SK-N-SH (cell line): ENCODE results near the gene ASIC2. TPM values are rescaled to one million over a fixed set of nuclear protein-coding genes. Genes with fewer than 3 reads are reported as not detected.
"Not testable (repeated sequence)": the region's sequence is repeated elsewhere in the genome, so short reads cannot be mapped to it uniquely, and the experiment has no call there.

Experiments
- CTCF ChIA-PET: fragments of 300-600, 350-600 bp; formaldehyde crosslinking; extraction: SDS; loops from one replicate; lab custom pipeline; 2021; lab: Yijun Ruan, JAX
- POLR2A ChIA-PET: fragments of 350-600 bp; sonication (Branson Sonifier 250); formaldehyde crosslinking; extraction: SDS; loops from one replicate; lab custom pipeline; 2020; ENCODE audit warnings: antibody characterized with exemption, inconsistent platforms; lab: Yijun Ruan, JAX
- DNase-seq: peaks from one replicate; pipeline ENCODE4 v3.0.0; 2012
- H2AFZ ChIP-seq: fragments of 200-600 bp; sonication (generic); 2 replicates; pipeline ENCODE4 v1.8.1; 2016; ENCODE audit warnings: antibody characterized with exemption, mild to moderate bottlenecking, low read depth
- H3F3A ChIP-seq: fragments of 200-600 bp; sonication (generic); replicated peaks from 2 replicates; pipeline ENCODE3; 2016; ENCODE audit warnings: antibody characterized with exemption, mild to moderate bottlenecking; ENCODE audit not compliant: insufficient read depth
- H3K27ac ChIP-seq, 2 experiments: fragments of 200-500 bp in 1 of 2; fragments of 200-600 bp in 1 of 2; sonication (Bioruptor generic) in 1 of 2; sonication (generic), shearing (Covaris generic) in 1 of 2; 2 replicates each; pipeline versions ENCODE4 v1.5.1 to v1.6.1; 2014 to 2016; ENCODE audit warnings: low read depth in 2 of 2, inconsistent platforms in 1 of 2, low read length in 1 of 2, mild to moderate bottlenecking in 1 of 2, mixed read lengths in 1 of 2
- H3K27me3 ChIP-seq: fragments of 200-600 bp; sonication (generic), shearing (Covaris generic); 2 replicates; pipeline ENCODE4 v1.6.1; 2016; ENCODE audit warnings: mixed run types; ENCODE audit not compliant: insufficient read depth
- H3K36me3 ChIP-seq, 2 experiments: fragments of 200-500 bp in 1 of 2; fragments of 200-600 bp in 1 of 2; sonication (Bioruptor generic) in 1 of 2; sonication (generic) in 1 of 2; replicated peaks in 1 of 2; 2 replicates each; pipeline versions ENCODE3 to v1.5.1; 2014 to 2016; ENCODE audit warnings: low read length in 1 of 2, mild to moderate bottlenecking in 1 of 2; ENCODE audit not compliant: insufficient read depth in 2 of 2, control insufficient read depth in 1 of 2
- H3K4me1 ChIP-seq, 2 experiments: fragments of 200-500 bp in 1 of 2; fragments of 200-600 bp in 1 of 2; sonication (Bioruptor generic) in 1 of 2; sonication (generic), shearing (Covaris generic) in 1 of 2; 2 replicates each; pipeline versions ENCODE4 v1.5.1 to v1.6.1; 2014 to 2016; ENCODE audit warnings: low read depth in 1 of 2, low read length in 1 of 2, mixed run types in 1 of 2; ENCODE audit not compliant: insufficient read depth in 2 of 2, control insufficient read depth in 1 of 2
- H3K4me2 ChIP-seq: fragments of 200-600 bp; sonication (generic), shearing (Covaris generic); 2 replicates; pipeline ENCODE4 v1.6.1; 2017; ENCODE audit warnings: mixed run types
- H3K4me3 ChIP-seq, 2 experiments: fragments of 200-500 bp in 1 of 2; fragments of 200-600 bp in 1 of 2; sonication (Bioruptor generic) in 1 of 2; sonication (generic), shearing (Covaris generic) in 1 of 2; 2 replicates each; pipeline versions ENCODE4 v1.5.1 to v1.8.1; 2014 to 2016; ENCODE audit warnings: low read depth in 2 of 2, inconsistent platforms in 1 of 2, low read length in 1 of 2, mild to moderate bottlenecking in 1 of 2, mixed read lengths in 1 of 2, moderate library complexity in 1 of 2
- H3K79me2 ChIP-seq: fragments of 200-600 bp; sonication (generic); 2 replicates; pipeline ENCODE4 v1.8.1; 2017; ENCODE audit warnings: mild to moderate bottlenecking; ENCODE audit not compliant: insufficient read depth
- H3K9ac ChIP-seq: fragments of 200-600 bp; sonication (generic); 2 replicates; pipeline ENCODE4 v1.6.1; 2017; ENCODE audit warnings: mixed run types
- H3K9me2 ChIP-seq: fragments of 200-600 bp; sonication (generic); 2 replicates; pipeline ENCODE4 v1.6.1; 2017; ENCODE audit warnings: mixed run types
- H3K9me3 ChIP-seq: fragments of 200-600 bp; sonication (generic); 2 replicates; pipeline ENCODE4 v1.6.1; 2017; ENCODE audit warnings: mixed run types, mild to moderate bottlenecking, moderate library complexity
- H4K20me1 ChIP-seq: fragments of 200-600 bp; sonication (generic); 2 replicates; pipeline ENCODE4 v1.6.1; 2017; ENCODE audit warnings: mild to moderate bottlenecking, mixed run types; ENCODE audit not compliant: insufficient read depth
- CHD2 ChIP-seq: fragments of 150-350 bp; IDR thresholded peaks from 2 replicates; pipeline ENCODE4 v1.6.1; 2018; ENCODE audit warnings: low read length; ENCODE audit not compliant: partially characterized antibody
- EP300 ChIP-seq, 2 experiments: IDR thresholded peaks; 2 replicates each; pipeline versions ENCODE4 v1.4.0 to v1.6.1; 2012; ENCODE audit warnings: borderline replicate concordance in 1 of 2, low read depth in 1 of 2, low read length in 1 of 2
- FOXJ3 ChIP-seq: sonication (generic); formaldehyde crosslinking; IDR thresholded peaks from 2 replicates; pipeline ENCODE4 v1.5.1; 2020; ENCODE audit warnings: mild to moderate bottlenecking, missing genetic modification reagents
- JUND ChIP-seq: IDR thresholded peaks from 2 replicates; pipeline ENCODE4 v1.4.0; 2012
- POLR2AphosphoS5 ChIP-seq: IDR thresholded peaks from 2 replicates; pipeline ENCODE4 v1.6.1; 2012; ENCODE audit warnings: low read depth, low read length
- RAD21 ChIP-seq: IDR thresholded peaks from 2 replicates; pipeline ENCODE4 v1.6.1; 2012; ENCODE audit warnings: mild to moderate bottlenecking, low read length
- RCOR1 ChIP-seq: fragments of 150-350 bp; IDR thresholded peaks from 2 replicates; pipeline ENCODE4 v1.6.1; 2017; ENCODE audit warnings: antibody characterized with exemption, low read length
- RFX5 ChIP-seq: IDR thresholded peaks from 2 replicates; pipeline ENCODE4 v1.6.1; 2012; ENCODE audit warnings: mild to moderate bottlenecking, improper control_type of control experiment, low read length
- RXRA ChIP-seq: IDR thresholded peaks from 2 replicates; pipeline ENCODE4 v1.4.0; 2012; ENCODE audit warnings: low read depth, mild to moderate bottlenecking, borderline replicate concordance
- SIN3A ChIP-seq: IDR thresholded peaks from 2 replicates; pipeline ENCODE4 v1.6.1; 2012; ENCODE audit warnings: low read depth, mild to moderate bottlenecking, low read length, moderate library complexity, borderline replicate concordance
- SMC3 ChIP-seq: IDR thresholded peaks from 2 replicates; pipeline ENCODE4 v1.6.1; 2012; ENCODE audit warnings: low read depth, low read length, improper control_type of control experiment
- TCF12 ChIP-seq: IDR thresholded peaks from 2 replicates; pipeline ENCODE4 v1.4.0; 2012
- YY1 ChIP-seq: IDR thresholded peaks from 2 replicates; pipeline ENCODE4 v1.4.0; 2012; ENCODE audit warnings: low read depth, mild to moderate bottlenecking
- WGBS: methylation state at CpG from one replicate; pipeline ENCODE4 v1.1.6; 2017; ENCODE audit warnings: low lambda C conversion rate; 5-methylcytosine and 5-hydroxymethylcytosine counted together
- polyA plus RNA-seq, 3 experiments: library from polyadenylated mRNA; depleted of rRNA; stranded (reverse); fragments of >200 nt; gene quantifications; 2 replicates each; pipeline ENCODE4 v1.2.3, GENCODE V29; 2012
- TF ChIP-seq, protein P1 (sequence below): IDR thresholded peaks from 2 replicates; pipeline ENCODE4 v1.4.0; 2012; ENCODE audit warnings: low read depth, borderline replicate concordance
- TF ChIP-seq, protein P2 (sequence below): IDR thresholded peaks from 2 replicates; pipeline ENCODE4; 2012
- TF ChIP-seq, protein P3 (sequence below): fragments of 150-350 bp; IDR thresholded peaks from 2 replicates; pipeline ENCODE4 v1.6.1; 2017; ENCODE audit warnings: antibody characterized with exemption, low read length, low read depth, borderline replicate concordance
- TF ChIP-seq, protein P4 (sequence below): fragments of 200-600 bp; sonication (generic); IDR thresholded peaks from 2 replicates; pipeline ENCODE4 v1.6.1; 2017; ENCODE audit warnings: antibody characterized with exemption, mild to moderate bottlenecking, moderate library complexity

The ASIC2 gene
- polyA plus RNA-seq, 1 of the 3 experiments (the other 2 are of a cell fraction): 0.08 TPM

DNA sequence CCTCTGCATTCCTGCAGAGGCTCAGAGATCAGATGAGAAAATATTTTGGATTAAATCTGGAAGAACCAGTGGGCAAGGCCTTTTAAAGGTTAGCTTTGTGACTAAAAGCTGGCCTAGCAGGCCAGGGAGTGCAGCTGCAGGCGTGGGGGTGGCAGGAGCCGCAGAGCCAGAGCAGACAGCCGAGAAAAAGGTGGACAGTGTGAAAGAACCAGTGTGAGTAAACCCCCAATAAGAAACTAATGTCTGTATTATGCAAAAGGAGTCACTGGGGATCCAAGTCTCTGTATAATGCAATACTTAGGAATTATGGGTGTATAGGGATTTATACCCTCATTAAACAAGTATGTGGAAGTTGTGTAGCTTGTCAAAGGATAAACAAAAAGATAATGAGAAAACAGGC, 322.8 kb downstream of the ASIC2 start:
- Histone ChIP-seq H3K27ac (no peak overlapping the region), H3F3A (no peaks in the 10 kb centered on the region), H3K4me3 (no peak overlapping the region), H3K4me1 (no peaks in the 10 kb centered on the region), H3K9ac (no peak overlapping the region), H3K27me3 (no peaks in the 10 kb centered on the region), H3K9me3 (no peaks in the 10 kb centered on the region), H3K36me3 (no peaks in the 10 kb centered on the region), H3K4me2 (no peak overlapping the region), H4K20me1 (no peaks in the 10 kb centered on the region), H3K79me2 (no peaks in the 10 kb centered on the region), H3K9me2 (no peaks in the 10 kb centered on the region), H2AFZ (no peak overlapping the region)
- ChIA-PET POLR2A (no interaction called here), CTCF (interaction anchor here (2.1 kb wide), 1 partner anchor 28 kb away, joined by 8 read pairs; no protein-coding TSS in a partner anchor)
- TF ChIP-seq RAD21 (no peak), POLR2AphosphoS5 (no peak), JUND (no peak), CHD2 (no peak), RCOR1 (no peak), FOXJ3 (no peak)
- TF ChIP-seq, protein P1, sequence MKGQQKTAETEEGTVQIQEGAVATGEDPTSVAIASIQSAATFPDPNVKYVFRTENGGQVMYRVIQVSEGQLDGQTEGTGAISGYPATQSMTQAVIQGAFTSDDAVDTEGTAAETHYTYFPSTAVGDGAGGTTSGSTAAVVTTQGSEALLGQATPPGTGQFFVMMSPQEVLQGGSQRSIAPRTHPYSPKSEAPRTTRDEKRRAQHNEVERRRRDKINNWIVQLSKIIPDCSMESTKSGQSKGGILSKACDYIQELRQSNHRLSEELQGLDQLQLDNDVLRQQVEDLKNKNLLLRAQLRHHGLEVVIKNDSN: no peak
- TF ChIP-seq, protein P2, sequence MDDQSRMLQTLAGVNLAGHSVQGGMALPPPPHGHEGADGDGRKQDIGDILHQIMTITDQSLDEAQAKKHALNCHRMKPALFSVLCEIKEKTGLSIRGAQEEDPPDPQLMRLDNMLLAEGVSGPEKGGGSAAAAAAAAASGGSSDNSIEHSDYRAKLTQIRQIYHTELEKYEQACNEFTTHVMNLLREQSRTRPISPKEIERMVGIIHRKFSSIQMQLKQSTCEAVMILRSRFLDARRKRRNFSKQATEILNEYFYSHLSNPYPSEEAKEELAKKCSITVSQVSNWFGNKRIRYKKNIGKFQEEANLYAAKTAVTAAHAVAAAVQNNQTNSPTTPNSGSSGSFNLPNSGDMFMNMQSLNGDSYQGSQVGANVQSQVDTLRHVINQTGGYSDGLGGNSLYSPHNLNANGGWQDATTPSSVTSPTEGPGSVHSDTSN: no peak
- TF ChIP-seq, protein P3, sequence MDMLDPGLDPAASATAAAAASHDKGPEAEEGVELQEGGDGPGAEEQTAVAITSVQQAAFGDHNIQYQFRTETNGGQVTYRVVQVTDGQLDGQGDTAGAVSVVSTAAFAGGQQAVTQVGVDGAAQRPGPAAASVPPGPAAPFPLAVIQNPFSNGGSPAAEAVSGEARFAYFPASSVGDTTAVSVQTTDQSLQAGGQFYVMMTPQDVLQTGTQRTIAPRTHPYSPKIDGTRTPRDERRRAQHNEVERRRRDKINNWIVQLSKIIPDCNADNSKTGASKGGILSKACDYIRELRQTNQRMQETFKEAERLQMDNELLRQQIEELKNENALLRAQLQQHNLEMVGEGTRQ: no peak
- DNase-seq: no peak
- WGBS: 49% methylated on average over 3 of the region's 3 CpGs

DNA sequence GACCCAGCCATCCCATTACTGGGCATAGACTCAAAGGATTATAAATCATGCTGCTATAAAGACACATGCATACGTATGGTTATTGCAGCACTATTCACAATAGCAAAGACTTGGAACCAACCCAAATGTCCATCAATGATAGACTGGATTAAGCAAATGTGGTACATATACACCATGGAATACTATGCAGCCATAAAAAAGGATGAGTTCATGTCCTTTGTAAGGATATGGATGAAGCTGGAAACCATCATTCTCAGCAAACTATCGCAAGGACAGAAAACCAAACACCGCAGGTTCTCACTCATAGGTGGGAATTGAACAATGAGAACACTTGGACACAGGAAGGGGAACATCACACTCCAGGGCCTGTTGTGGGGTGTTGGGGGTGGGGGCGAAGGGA, 323.9 kb downstream of the ASIC2 start:
- H3K36me3 ChIP-seq, H3K27me3 ChIP-seq, H2AFZ ChIP-seq, H3K4me2 ChIP-seq, H3K4me3 ChIP-seq, H3K9me2 ChIP-seq, POLR2A ChIA-PET, H3K79me2 ChIP-seq, H3K9me3 ChIP-seq, CTCF ChIA-PET, H3K27ac ChIP-seq, H4K20me1 ChIP-seq, H3F3A ChIP-seq, H3K4me1 ChIP-seq, DNase-seq, H3K9ac ChIP-seq: not testable (repeated sequence)
- WGBS: 57% methylated on average over 4 of the region's 4 CpGs

DNA sequence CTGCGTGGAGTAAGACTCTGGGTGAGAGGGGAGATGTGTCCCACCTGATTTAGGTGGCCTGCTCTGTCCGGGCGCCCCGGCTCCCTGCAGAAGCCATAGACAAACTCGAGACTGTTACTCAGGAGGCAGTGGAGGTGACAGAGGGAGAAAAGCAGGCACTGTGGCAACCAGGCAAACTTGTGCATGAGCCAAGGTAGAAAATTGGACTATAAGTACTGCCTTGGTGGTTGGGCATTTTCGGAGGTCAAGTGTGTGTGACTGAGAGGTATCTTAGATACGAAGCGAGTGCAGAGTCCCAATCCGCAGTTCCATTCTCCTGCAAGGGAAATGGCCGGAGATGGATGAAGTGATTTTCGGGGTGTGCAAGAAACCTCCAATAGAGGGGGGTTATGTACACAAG, 328.6 kb downstream of the ASIC2 start:
- no peaks in the 10 kb centered on the region for H3K9me2 ChIP-seq
- H3K4me3 ChIP-seq: no peak overlapping the region
- H3K4me2 ChIP-seq: no peak overlapping the region
- H3K27ac ChIP-seq: no peak overlapping the region
- no peak for DNase-seq
- H3K79me2 ChIP-seq: no peaks in the 10 kb centered on the region
- POLR2A ChIA-PET: no interaction called here
- no peaks in the 10 kb centered on the region; the same call in 1 of the 2 replicates for H3K27me3 ChIP-seq
- no peak overlapping the region for H3K9ac ChIP-seq
- 47% methylated on average over 11 of the region's 11 CpGs for WGBS
- H3K4me1 ChIP-seq: peaks cover 0 to 7% of the 10 kb centered on the region in 2 experiments; a peak in 1 of 4 replicates
- H3K9me3 ChIP-seq: no peaks in the 10 kb centered on the region
- no peaks in the 10 kb centered on the region for H4K20me1 ChIP-seq
- CTCF ChIA-PET: no interaction called here
- no peak overlapping the region for H2AFZ ChIP-seq
- H3K36me3 ChIP-seq: no peaks in the 10 kb centered on the region
- no peaks in the 10 kb centered on the region for H3F3A ChIP-seq
- TF ChIP-seq JUND: no peak
- no peak for TF ChIP-seq TCF12
- TF ChIP-seq RFX5: no peak
- TF ChIP-seq RXRA: no peak
- no peak for TF ChIP-seq EP300 (IDR thresholded peaks at IDR 0.05; ENCODE audit: borderline replicate concordance in 1 of 2, low read depth in 1 of 2, low read length in 1 of 2)
- TF ChIP-seq, protein P4, sequence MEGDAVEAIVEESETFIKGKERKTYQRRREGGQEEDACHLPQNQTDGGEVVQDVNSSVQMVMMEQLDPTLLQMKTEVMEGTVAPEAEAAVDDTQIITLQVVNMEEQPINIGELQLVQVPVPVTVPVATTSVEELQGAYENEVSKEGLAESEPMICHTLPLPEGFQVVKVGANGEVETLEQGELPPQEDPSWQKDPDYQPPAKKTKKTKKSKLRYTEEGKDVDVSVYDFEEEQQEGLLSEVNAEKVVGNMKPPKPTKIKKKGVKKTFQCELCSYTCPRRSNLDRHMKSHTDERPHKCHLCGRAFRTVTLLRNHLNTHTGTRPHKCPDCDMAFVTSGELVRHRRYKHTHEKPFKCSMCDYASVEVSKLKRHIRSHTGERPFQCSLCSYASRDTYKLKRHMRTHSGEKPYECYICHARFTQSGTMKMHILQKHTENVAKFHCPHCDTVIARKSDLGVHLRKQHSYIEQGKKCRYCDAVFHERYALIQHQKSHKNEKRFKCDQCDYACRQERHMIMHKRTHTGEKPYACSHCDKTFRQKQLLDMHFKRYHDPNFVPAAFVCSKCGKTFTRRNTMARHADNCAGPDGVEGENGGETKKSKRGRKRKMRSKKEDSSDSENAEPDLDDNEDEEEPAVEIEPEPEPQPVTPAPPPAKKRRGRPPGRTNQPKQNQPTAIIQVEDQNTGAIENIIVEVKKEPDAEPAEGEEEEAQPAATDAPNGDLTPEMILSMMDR: no peak
- TF ChIP-seq, protein P1: no peak
- no peak for TF ChIP-seq YY1
- no peak for TF ChIP-seq SIN3A
- TF ChIP-seq SMC3: no peak
- no peak for TF ChIP-seq RAD21
- no peak for TF ChIP-seq RCOR1
